H9 (cell line): ENCODE data around the gene RIPK4. TPM values are rescaled to one million over a fixed set of nuclear protein-coding genes. Genes with fewer than 3 reads are reported as not detected.

Source experiments
- DNase-seq: peaks from one replicate; pipeline ENCODE4 v3.0.0-alpha.2; 2017
- H2AFZ ChIP-seq: one replicate; pipeline ENCODE4 v1.6.1; 2013; ENCODE audit warnings: mild to moderate bottlenecking, low read length, control low read depth, moderate library complexity
- H2AK5ac ChIP-seq: 2 replicates; pipeline ENCODE4 v1.6.1; 2013; ENCODE audit warnings: low read length, control low read depth, mixed read lengths; ENCODE audit not compliant: insufficient read length
- H2BK120ac ChIP-seq: one replicate; pipeline ENCODE4 v1.6.1; 2013; ENCODE audit warnings: low read depth, mild to moderate bottlenecking, low read length, control low read depth, inconsistent platforms; ENCODE audit not compliant: poor library complexity, severe bottlenecking
- H2BK12ac ChIP-seq: 2 replicates; pipeline ENCODE4 v1.6.1; 2013; ENCODE audit warnings: low read length, control low read depth, mixed read lengths, low read depth; ENCODE audit not compliant: insufficient read length
- H2BK15ac ChIP-seq: 2 replicates; pipeline ENCODE4 v1.6.1; 2013; ENCODE audit warnings: low read depth, low read length, control low read depth
- H2BK20ac ChIP-seq: one replicate; pipeline ENCODE4 v1.6.1; 2013; ENCODE audit warnings: low read depth, mild to moderate bottlenecking, low read length, control low read depth, inconsistent platforms; ENCODE audit not compliant: poor library complexity, severe bottlenecking
- H2BK5ac ChIP-seq: 2 replicates; pipeline ENCODE4 v1.6.1; 2013; ENCODE audit warnings: low read length, control low read depth, mixed read lengths; ENCODE audit not compliant: insufficient read length
- H3K14ac ChIP-seq: 2 replicates; pipeline ENCODE4 v1.6.1; 2013; ENCODE audit warnings: low read length, control low read depth; ENCODE audit not compliant: insufficient read depth
- H3K18ac ChIP-seq: 2 replicates; pipeline ENCODE4 v1.6.1; 2013; ENCODE audit warnings: low read depth, mild to moderate bottlenecking, mixed read lengths, low read length, control low read depth; ENCODE audit not compliant: insufficient read length
- H3K23ac ChIP-seq: 2 replicates; pipeline ENCODE4 v1.6.1; 2013; ENCODE audit warnings: low read length, control low read depth, mixed read lengths, low read depth; ENCODE audit not compliant: insufficient read length
- H3K23me2 ChIP-seq: 2 replicates; pipeline ENCODE4 v1.6.1; 2013; ENCODE audit warnings: low read depth, mild to moderate bottlenecking, mixed read lengths, low read length, control low read depth; ENCODE audit not compliant: insufficient read length, poor library complexity, severe bottlenecking
- H3K27ac ChIP-seq: 2 replicates; pipeline ENCODE4 v1.5.1; 2013; ENCODE audit warnings: low read length, control low read depth, mixed read lengths, low read depth; ENCODE audit not compliant: insufficient read length
- H3K27me3 ChIP-seq: 2 replicates; pipeline ENCODE4 v1.6.1; 2013; ENCODE audit warnings: low read length, control low read depth, inconsistent platforms; ENCODE audit not compliant: insufficient read depth
- H3K4ac ChIP-seq: 2 replicates; pipeline ENCODE4 v1.6.1; 2013; ENCODE audit warnings: low read depth, mild to moderate bottlenecking, control low read depth, inconsistent platforms, low read length, moderate library complexity
- H3K4me1 ChIP-seq: 2 replicates; pipeline ENCODE4 v1.6.1; 2013; ENCODE audit warnings: low read length, control low read depth, inconsistent platforms; ENCODE audit not compliant: insufficient read depth
- H3K4me2 ChIP-seq: 2 replicates; pipeline ENCODE4 v1.6.1; 2013; ENCODE audit warnings: low read length, control low read depth, mixed read lengths; ENCODE audit not compliant: insufficient read length, insufficient read depth
- H3K56ac ChIP-seq: 2 replicates; pipeline ENCODE4 v1.6.1; 2013; ENCODE audit warnings: low read depth, mild to moderate bottlenecking, mixed read lengths, low read length, control low read depth; ENCODE audit not compliant: insufficient read length
- H3K79me1 ChIP-seq: 2 replicates; pipeline ENCODE4 v1.6.1; 2013; ENCODE audit warnings: low read depth, mild to moderate bottlenecking, moderate library complexity, low read length, control low read depth, inconsistent platforms; ENCODE audit not compliant: insufficient read depth, poor library complexity, severe bottlenecking
- H3K79me2 ChIP-seq: 2 replicates; pipeline ENCODE4 v1.6.1; 2013; ENCODE audit warnings: low read length, control low read depth, inconsistent platforms; ENCODE audit not compliant: insufficient read depth
- H3K9ac ChIP-seq: 2 replicates; pipeline ENCODE4 v1.6.1; 2013; ENCODE audit warnings: low read length, control low read depth, mixed read lengths; ENCODE audit not compliant: insufficient read length; ENCODE audit errors: extremely low read depth
- H3K9me3 ChIP-seq: one replicate; pipeline ENCODE4 v1.6.1; 2013; ENCODE audit warnings: low read depth, low read length, inconsistent platforms; ENCODE audit not compliant: control insufficient read depth
- H3T11ph ChIP-seq: one replicate; pipeline ENCODE4 v1.6.1; 2013; ENCODE audit warnings: mild to moderate bottlenecking, low read length, control low read depth, inconsistent platforms
- H4K20me1 ChIP-seq: one replicate; pipeline ENCODE4 v1.6.1; 2013; ENCODE audit not compliant: control insufficient read depth, insufficient read length, insufficient read depth
- H4K5ac ChIP-seq: 2 replicates; pipeline ENCODE4 v1.6.1; 2013; ENCODE audit warnings: low read depth, mild to moderate bottlenecking, mixed read lengths, low read length, control low read depth; ENCODE audit not compliant: insufficient read length
- H4K8ac ChIP-seq: replicated peaks from 2 replicates; pipeline ENCODE4 v1.6.1; 2013; ENCODE audit warnings: low read length, control low read depth, mixed read lengths, low read depth; ENCODE audit not compliant: insufficient read length
- H4K91ac ChIP-seq: 2 replicates; pipeline ENCODE4 v1.6.1; 2013; ENCODE audit warnings: low read depth, mild to moderate bottlenecking, moderate library complexity, mixed read lengths, low read length, control low read depth; ENCODE audit not compliant: insufficient read length
- H3K27ac Mint-ChIP-seq, 3 experiments: 2 replicates in 2 of 3; 3 replicates in 1 of 3; pipeline ENCODE4 v1.8.0; 2020 to 2021; ENCODE audit warnings: mixed read lengths in 3 of 3, mild to moderate bottlenecking in 1 of 3, moderate library complexity in 1 of 3
- H3K27me3 Mint-ChIP-seq: 2 replicates; pipeline ENCODE4 v1.8.0; 2021; ENCODE audit warnings: low read depth, mild to moderate bottlenecking, moderate library complexity, mixed read lengths
- H3K36me3 Mint-ChIP-seq, 3 experiments: 2 replicates in 2 of 3; 3 replicates in 1 of 3; pipeline ENCODE4 v1.8.0; 2020 to 2021; ENCODE audit warnings: low read depth in 3 of 3, mixed read lengths in 3 of 3; ENCODE audit not compliant: insufficient read depth in 1 of 3
- H3K4me1 Mint-ChIP-seq, 2 experiments: 2 replicates each; pipeline ENCODE4 v1.8.0; 2020; ENCODE audit warnings: mixed read lengths in 2 of 2
- H3K4me3 Mint-ChIP-seq, 2 experiments: 2 replicates in 1 of 2; 3 replicates in 1 of 2; pipeline ENCODE4 v1.8.0; 2020 to 2021; ENCODE audit warnings: mild to moderate bottlenecking in 2 of 2, mixed read lengths in 2 of 2, moderate library complexity in 1 of 2
- H3K9me3 Mint-ChIP-seq, 2 experiments: 2 replicates in 1 of 2; 3 replicates in 1 of 2; pipeline ENCODE4 v1.8.0; 2020; ENCODE audit warnings: mild to moderate bottlenecking in 2 of 2, mixed read lengths in 2 of 2, moderate library complexity in 1 of 2
- WGBS: extraction: QIAGEN DNeasy Blood & Tissue Kit; methylation state at CpG from one replicate; pipeline ENCODE4 v1.1.7; 2013; ENCODE audit warnings: missing lambda C conversion rate, low lambda C conversion rate, mixed read lengths; ENCODE audit not compliant: insufficient read length; ENCODE audit errors: extremely low coverage; 5-methylcytosine and 5-hydroxymethylcytosine counted together
- total RNA-seq: library from RNA; stranded (reverse); gene quantifications from 2 replicates; pipeline ENCODE4 v1.2.1, GENCODE V29; 2021
- TF ChIP-seq, protein P1 (sequence below): fragments of 200-600 bp; sonication (generic); conservative IDR thresholded peaks from 3 replicates; pipeline ENCODE4 v1.8.0; 2021; ENCODE audit warnings: antibody characterized with exemption, mild to moderate bottlenecking

RIPK4 gene
- total RNA-seq, 1 experiment from 2014 or later = 2.9 TPM

DNA sequence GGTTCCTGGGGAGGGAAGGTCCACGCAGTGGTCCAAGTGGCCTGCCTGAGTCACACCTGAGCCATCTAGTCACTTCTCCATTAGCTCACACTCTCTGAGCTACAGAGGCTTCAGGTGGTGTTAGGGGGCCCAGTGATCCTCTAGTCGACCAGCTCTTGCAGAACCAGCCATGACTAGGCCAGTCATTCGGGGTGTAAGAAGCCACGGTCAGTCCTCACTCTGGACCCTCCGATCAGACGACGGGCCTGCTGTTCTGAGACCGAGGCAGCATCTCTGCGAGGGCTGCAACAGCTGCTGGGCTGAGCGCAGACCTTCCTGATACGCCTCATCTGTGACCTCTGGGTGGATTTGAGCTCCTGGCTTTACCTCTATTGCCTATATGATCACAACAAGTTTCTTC lies 68.8 kb downstream of the RIPK4 start:
- H3K4me1 Mint-ChIP-seq = peaks cover 0 to 5% of the 10 kb centered on the region in 2 experiments; a peak in 1 of 4 replicates
- peaks cover 17% of the 10 kb centered on the region for H3K27me3 Mint-ChIP-seq
- no peak for DNase-seq
- Histone ChIP-seq H3K79me2 (no peaks in the 10 kb centered on the region), H4K20me1 (no peaks in the 10 kb centered on the region), H3K56ac (no peak overlapping the region), H3K23me2 (no peaks in the 10 kb centered on the region), H3K27me3 (no peaks in the 10 kb centered on the region), H2BK15ac (no peak overlapping the region), H3K27ac (no peak overlapping the region), H4K91ac (no peak overlapping the region), H3K4me2 (no peak overlapping the region), H3K23ac (no peak overlapping the region), H2BK12ac (no peak overlapping the region), H4K5ac (no peak overlapping the region), H2BK120ac (no peak overlapping the region), H2AFZ (no peak overlapping the region), H3K18ac (no peak overlapping the region), H3K79me1 (no peaks in the 10 kb centered on the region), H2BK5ac (no peak overlapping the region), H3K9me3 (no peaks in the 10 kb centered on the region), H2AK5ac (no peak overlapping the region), H3K14ac (no peak overlapping the region; the same call in 1 of the 2 replicates), H3K4me1 (no peaks in the 10 kb centered on the region), H3K4ac (no peak overlapping the region), H3K9ac (no peak overlapping the region), H4K8ac (no peak overlapping the region), H2BK20ac (no peak overlapping the region), H3T11ph (no peak overlapping the region)
- H3K27ac Mint-ChIP-seq = no peak overlapping the region
- peaks cover 0 to 5% of the 10 kb centered on the region in 2 experiments; a peak in 2 of 5 replicates for H3K9me3 Mint-ChIP-seq
- no peak overlapping the region for H3K4me3 Mint-ChIP-seq
- TF ChIP-seq, protein P1, sequence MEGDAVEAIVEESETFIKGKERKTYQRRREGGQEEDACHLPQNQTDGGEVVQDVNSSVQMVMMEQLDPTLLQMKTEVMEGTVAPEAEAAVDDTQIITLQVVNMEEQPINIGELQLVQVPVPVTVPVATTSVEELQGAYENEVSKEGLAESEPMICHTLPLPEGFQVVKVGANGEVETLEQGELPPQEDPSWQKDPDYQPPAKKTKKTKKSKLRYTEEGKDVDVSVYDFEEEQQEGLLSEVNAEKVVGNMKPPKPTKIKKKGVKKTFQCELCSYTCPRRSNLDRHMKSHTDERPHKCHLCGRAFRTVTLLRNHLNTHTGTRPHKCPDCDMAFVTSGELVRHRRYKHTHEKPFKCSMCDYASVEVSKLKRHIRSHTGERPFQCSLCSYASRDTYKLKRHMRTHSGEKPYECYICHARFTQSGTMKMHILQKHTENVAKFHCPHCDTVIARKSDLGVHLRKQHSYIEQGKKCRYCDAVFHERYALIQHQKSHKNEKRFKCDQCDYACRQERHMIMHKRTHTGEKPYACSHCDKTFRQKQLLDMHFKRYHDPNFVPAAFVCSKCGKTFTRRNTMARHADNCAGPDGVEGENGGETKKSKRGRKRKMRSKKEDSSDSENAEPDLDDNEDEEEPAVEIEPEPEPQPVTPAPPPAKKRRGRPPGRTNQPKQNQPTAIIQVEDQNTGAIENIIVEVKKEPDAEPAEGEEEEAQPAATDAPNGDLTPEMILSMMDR = no peak
- H3K36me3 Mint-ChIP-seq = 0 out of 7 replicates have a peak, but pooled peaks cover 0 to 1% (median 0%) of the 10 kb centered on the region in 3 experiments
- no CpG with 5 or more reads among the region's 11 CpGs for WGBS
